AG09319 (cell line): ENCODE results near the gene ADARB1.
"Not testable (repeated sequence)": the region's sequence is repeated elsewhere in the genome, so short reads cannot be mapped to it uniquely, and the experiment has no call there.

Source experiments
- DNase-seq: peaks from one replicate; pipeline ENCODE4 v3.0.0-alpha.2; 2010; ENCODE audit warnings: low read depth; ENCODE audit errors: extremely low read depth
- CTCF ChIP-seq: IDR thresholded peaks from 2 replicates; pipeline ENCODE4 v1.5.1; 2011; ENCODE audit warnings: low read depth, mild to moderate bottlenecking, inconsistent platforms, low read length, moderate library complexity

ADARB1 gene

GRCh38 chr21:45127937-45128336 is 53.6 kb downstream of the ADARB1 start:
- no peak for DNase-seq
- TF ChIP-seq CTCF: no peak

DNA sequence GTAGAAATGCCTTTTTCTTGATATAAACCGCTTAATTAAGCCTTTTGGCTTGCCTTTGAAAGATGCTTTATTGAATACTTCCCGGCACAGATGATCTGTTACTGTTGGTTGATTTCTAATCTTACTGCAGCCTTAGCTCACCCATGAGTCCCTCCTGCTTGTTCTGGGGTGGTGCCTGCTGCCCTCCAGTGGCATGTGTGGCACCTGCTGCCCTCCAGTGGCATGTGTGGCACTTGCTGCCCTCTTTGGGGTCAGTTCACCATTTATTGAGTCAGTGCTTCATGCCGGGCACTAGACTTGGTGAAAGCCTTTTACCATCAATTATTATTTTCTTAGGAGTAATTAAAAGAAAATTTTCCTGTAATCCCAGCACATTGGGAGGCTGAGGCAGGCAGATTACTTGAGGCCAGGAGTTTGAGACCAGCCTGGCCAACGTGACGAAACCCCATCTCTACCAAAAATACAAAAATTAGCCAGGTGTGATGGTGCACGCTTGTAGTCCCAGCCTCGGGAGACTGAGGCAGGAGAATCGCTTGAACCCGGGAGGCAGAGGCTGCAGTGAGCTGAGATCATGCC is 54.3 kb downstream of the ADARB1 start:
- DNase-seq: peak; percentile 62
- peak; percentile 93 for TF ChIP-seq CTCF

- no peak for DNase-seq
- TF ChIP-seq CTCF: no peak
Observed at GRCh38 chr21:45129189-45129923, 55.0 kb downstream of the ADARB1 start.

- DNase-seq: no peak
- TF ChIP-seq CTCF: no peak
Observed at GRCh38 chr21:45130324-45130774, 56.0 kb downstream of the ADARB1 start.

- no peak for TF ChIP-seq CTCF
- DNase-seq: no peak
Observed at GRCh38 chr21:45131537-45131999, 57.2 kb downstream of the ADARB1 start.

DNA sequence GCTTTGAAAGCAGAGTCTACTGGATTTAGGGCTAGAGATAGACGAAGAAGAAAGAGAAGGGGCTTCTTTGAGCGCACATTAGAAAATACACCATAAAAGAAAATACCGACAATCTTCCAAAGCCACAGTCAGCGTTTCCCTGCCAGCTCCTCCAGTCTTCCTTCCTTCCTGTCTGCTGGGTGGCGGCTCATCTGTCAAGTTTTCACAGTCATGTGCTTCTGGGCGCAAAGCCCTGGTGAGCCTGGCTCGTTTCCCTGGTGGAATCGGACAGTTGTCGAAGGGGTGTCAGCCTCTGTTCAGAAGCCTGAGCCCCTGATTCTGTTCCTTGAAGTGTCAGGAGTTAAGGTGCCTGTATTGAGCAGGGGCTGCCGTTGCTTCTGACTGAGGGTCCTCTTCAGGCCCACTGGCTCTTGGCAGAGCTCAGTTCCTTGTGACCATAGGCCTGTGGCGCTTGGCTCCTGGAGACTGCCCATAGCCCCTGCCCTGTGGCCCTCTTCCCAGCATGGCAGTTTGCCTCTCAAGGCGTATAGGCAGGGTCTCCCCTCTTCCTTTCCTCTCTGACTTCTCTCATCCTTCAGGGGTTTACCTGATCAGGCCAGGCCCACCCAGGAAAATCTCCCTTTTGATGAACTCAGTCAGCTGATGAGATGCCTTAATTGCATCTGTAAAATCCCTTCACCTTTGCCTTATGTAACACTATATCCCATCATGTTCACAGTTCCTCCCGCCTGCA is 58.6 kb downstream of the ADARB1 start:
- no peak for DNase-seq
- TF ChIP-seq CTCF: no peak

DNA sequence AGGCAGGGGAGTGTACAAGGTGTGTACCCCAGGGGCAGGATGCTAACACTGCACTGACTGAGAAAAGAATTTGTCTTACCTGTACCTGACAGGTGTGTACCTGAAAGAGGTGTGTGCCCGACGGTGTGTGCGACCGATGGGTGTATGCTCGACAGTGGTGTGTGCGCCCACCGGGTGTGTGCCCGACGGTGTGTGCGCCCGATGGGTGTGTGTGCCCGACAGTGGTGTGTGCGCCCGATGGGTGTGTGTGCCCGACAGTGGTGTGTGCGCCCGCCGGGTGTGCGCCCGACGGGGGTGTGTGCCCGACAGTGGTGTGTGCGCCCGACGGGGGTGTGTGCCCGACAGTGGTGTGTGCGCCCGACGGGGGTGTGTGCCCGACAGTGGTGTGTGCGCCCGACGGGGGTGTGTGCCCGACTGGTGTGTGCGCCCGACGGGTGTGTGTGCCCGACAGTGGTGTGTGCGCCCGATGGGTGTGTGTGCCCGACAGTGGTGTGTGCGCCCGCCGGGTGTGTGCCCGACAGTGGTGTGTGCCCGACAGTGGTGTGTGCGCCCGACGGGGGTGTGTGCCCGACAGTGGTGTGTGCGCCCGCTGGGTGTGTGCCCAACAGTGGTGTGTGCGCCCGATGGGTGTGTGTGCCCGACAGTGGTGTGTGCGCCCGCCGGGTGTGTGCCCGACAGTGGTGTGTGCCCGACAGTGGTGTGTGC is 59.3 kb downstream of the ADARB1 start:
- not testable (repeated sequence) for DNase-seq
